ENCODE results near the gene PPDPF.

DNA sequence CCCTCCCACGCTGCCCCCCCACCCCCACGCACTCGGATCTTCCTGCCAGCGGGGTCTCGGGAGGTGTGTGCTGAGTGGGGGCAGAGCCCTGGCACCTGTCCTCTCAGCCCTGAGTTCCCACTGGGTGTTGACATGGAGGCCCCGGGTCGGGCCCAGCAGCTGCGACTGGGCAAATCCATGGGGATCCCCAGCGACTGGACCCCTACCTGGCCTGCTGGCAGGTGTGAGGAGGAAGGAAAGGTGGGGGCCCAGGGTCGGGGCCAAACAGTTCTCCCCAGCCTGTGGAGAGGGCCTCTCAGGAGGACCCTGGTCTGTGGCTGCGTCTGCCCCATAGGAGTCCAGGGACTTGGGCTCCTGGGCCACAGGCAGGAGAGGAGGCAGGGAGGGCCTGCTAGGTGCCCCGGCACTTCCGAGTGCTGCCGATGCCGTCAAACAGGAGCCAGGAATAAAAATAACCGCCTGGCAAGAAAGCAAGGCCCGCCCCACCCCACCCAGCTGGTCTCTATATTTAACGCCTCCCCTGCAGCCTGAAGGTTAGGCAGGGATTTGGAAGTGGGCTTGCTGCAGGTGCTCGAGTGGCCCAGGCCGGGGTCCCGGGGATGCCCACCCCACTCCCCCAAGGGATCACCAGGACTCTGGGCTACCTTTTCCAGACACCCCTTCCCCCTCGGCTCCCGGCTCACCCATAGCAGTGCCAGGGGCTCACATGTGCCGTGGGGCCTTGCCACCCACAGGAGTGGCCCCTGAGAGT, 20.2 kb upstream of the PPDPF start:
- TF ChIP-seq, protein P1, sequence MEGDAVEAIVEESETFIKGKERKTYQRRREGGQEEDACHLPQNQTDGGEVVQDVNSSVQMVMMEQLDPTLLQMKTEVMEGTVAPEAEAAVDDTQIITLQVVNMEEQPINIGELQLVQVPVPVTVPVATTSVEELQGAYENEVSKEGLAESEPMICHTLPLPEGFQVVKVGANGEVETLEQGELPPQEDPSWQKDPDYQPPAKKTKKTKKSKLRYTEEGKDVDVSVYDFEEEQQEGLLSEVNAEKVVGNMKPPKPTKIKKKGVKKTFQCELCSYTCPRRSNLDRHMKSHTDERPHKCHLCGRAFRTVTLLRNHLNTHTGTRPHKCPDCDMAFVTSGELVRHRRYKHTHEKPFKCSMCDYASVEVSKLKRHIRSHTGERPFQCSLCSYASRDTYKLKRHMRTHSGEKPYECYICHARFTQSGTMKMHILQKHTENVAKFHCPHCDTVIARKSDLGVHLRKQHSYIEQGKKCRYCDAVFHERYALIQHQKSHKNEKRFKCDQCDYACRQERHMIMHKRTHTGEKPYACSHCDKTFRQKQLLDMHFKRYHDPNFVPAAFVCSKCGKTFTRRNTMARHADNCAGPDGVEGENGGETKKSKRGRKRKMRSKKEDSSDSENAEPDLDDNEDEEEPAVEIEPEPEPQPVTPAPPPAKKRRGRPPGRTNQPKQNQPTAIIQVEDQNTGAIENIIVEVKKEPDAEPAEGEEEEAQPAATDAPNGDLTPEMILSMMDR (IDR thresholded peaks at IDR 0.05): no peak
- no peak for TF ChIP-seq POLR2A (IDR thresholded peaks at IDR 0.05)

Measured in uterus (tissue), 2 donors.